Subcutaneous adipose tissue (tissue), 4 donors: ENCODE data around the gene AUTS2. TPM values are rescaled to one million over a fixed set of nuclear protein-coding genes. Genes with fewer than 3 reads are reported as not detected.

Experiments
- total RNA-seq, 4 donors: library from RNA; depleted of rRNA; stranded (reverse); fragments of >200 nt; gene quantifications; one replicate each; pipeline ENCODE4 v1.1.0, GENCODE V29; 2016
- TF ChIP-seq, protein P1 (sequence below): fragments of 450-650 bp; IDR thresholded peaks from one replicate; pipeline ENCODE4 v1.5.1; 2016; ENCODE audit warnings: low read depth, mild to moderate bottlenecking, control low read depth, antibody characterized with exemption, moderate library complexity

AUTS2 gene
- total RNA-seq, 4 donors from 2014 or later = 22.4 to 46.9 (median 27.4) TPM

DNA sequence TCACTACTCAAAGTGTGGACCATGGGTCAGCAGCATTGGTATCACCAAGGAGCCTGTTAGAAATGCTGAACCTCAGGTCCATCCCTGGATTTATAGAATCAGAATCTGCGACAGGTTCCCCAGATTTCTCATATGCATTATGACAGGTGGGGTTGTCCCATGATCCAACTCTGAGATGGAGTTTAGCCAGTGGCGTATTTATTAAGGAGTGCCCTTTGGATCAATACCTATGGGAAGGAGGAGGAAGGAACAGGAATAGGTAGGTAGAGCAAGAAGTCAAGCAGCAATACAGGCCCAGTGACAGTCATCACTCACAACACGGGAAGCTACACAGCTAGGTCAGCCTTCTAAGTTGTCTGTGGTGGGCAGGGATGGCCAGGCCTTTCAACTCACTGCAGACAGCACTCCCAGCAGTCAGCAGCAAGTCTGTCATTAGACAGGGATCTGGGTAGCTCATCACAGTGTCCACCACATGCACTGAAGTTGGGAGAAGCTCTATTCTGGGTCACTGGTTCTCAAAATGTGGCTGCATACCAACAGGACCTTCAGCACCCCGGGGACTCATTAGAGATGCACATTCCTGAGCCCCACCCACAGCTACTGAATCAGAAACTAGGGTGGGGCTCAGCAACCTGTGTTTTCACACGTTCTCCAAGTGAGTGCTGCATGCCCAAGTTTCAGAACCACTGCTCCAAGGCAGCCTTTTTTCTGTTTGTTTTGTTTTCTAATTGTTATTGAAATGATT is 1001.3 kb downstream of the AUTS2 start:
- TF ChIP-seq, protein P1, sequence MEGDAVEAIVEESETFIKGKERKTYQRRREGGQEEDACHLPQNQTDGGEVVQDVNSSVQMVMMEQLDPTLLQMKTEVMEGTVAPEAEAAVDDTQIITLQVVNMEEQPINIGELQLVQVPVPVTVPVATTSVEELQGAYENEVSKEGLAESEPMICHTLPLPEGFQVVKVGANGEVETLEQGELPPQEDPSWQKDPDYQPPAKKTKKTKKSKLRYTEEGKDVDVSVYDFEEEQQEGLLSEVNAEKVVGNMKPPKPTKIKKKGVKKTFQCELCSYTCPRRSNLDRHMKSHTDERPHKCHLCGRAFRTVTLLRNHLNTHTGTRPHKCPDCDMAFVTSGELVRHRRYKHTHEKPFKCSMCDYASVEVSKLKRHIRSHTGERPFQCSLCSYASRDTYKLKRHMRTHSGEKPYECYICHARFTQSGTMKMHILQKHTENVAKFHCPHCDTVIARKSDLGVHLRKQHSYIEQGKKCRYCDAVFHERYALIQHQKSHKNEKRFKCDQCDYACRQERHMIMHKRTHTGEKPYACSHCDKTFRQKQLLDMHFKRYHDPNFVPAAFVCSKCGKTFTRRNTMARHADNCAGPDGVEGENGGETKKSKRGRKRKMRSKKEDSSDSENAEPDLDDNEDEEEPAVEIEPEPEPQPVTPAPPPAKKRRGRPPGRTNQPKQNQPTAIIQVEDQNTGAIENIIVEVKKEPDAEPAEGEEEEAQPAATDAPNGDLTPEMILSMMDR = no peak

DNA sequence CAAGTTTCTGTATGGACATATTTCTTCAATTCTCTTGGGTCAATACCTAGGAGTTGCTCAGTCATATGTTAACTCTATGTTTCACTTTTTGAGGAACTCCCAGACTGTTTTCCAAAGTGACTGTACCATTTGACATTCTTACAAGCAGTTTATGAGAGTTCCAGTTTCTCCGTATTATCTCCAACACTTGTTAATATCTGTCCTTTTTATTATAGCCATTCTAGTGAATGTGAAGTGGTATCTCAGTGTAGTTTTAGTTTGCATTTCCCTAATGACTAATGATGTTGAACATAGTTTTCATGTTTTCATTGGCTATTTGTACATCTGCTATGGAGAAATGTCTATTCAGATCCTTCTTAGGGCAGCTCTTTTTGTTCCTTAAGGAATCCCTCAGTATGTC is 1002.7 kb downstream of the AUTS2 start:
- TF ChIP-seq, protein P1 = no peak

DNA sequence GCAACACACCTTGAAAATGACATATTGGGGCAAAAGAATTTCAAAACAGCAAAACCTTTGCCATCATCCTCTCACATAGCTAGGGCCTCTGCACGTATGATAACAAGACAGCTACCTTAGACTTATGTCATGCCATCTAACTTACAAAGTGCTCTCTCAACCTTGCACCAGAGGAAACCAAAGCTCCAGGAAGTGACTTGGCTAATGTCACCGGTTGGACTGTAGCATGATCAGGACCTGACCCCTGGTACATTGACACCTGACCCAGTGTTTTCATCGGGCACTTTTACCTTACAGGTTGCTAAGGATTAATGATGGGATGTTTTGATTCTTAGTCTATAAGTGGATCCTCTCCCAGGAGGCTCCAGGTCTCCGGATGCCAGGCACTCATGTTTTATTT is 1003.8 kb downstream of the AUTS2 start:
- TF ChIP-seq, protein P1 = no peak

DNA sequence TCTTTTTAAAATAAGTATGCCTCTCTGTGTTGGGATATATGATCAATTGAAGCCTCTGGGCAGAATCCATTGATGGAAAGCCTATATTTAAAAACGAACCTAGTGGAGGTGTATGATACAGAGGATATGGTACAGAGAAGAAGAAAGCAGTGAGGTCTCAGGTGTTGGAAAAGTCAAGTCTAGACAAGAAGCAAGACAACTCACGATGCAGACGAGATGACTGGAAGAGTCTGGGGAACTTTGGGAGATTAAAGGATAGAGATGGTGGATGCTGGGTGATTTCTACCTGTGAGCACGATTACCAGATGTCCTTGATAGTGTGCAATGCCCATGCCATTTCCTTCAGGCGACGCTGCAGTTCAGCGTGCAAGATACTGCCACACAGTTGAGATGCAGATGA is 1009.0 kb downstream of the AUTS2 start:
- TF ChIP-seq, protein P1 = no peak

DNA sequence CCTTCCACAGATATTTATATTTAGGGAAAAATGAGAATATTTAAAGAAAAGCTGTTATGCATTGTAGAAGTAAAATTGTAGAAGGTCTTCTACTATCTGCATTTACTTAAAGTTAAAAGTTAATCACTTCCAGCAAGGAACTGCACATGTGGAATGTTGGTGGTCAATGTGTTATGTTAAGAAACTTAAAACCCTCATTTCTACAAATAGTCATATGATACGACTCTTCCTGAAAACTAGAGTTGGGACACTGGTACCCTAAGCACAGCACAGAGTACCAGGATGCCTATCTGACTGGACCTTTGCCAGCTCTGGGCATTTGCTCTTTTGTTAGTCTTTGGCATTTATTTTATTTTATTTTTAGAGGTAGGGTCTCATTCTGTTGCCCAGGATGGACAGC is 1009.5 kb downstream of the AUTS2 start:
- TF ChIP-seq, protein P1 = no peak

DNA sequence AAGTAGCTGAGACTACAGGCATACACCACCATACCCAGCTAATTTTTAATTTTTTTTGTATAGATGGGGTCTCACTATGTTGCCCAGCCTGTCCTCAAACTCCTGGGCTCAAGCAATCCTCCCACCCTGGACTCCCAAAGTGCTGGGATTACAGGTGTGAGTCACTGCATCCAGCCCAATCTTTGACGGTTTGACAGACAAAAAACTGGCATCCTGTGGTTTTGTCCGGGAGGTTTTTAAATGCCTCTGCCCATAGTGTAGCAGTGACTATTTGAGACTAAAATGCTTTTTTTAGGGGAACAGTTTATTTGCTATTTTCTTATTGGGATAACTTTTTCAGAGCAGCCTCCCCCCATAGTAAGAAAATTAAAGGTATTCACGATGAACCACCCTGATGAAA is 1010.0 kb downstream of the AUTS2 start:
- TF ChIP-seq, protein P1 = no peak

DNA sequence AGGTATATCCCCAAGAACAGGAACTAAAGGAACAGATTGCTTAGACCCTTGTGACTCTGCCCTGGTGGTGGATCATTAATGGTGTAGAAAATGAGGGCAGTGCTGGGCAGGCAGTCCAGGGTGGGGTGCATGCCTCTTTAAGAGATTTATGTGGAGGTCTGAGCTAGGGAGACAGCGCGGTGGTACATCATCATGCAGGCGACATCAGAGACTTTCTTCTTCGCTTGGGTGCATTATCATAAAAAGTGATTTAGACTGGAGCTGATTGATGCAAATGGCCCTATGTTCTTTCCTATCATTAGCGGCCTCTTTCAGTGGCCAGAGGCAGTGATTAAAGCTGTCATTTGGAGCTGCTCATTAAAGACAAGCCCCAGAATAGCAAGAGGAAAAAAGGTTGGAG is 1014.5 kb downstream of the AUTS2 start:
- TF ChIP-seq, protein P1 = no peak
